KG1 (cell line): ENCODE data around the gene RGL1.
"Not testable (repeated sequence)": the region's sequence is repeated elsewhere in the genome, so short reads cannot be mapped to it uniquely, and the experiment has no call there.

Experiments
- DNase-seq: peaks from one replicate; lab custom pipeline; 2025; lab: John Stamatoyannopoulos, UW

The RGL1 gene

GRCh38 chr1:183804916-183805841 lies at the start of gene RGL1:
TSS of gene RGL1 (plus strand) at chr1:183805120. CDS start at chr1:183805298, 178 bp downstream.
- no peak for DNase-seq

DNA sequence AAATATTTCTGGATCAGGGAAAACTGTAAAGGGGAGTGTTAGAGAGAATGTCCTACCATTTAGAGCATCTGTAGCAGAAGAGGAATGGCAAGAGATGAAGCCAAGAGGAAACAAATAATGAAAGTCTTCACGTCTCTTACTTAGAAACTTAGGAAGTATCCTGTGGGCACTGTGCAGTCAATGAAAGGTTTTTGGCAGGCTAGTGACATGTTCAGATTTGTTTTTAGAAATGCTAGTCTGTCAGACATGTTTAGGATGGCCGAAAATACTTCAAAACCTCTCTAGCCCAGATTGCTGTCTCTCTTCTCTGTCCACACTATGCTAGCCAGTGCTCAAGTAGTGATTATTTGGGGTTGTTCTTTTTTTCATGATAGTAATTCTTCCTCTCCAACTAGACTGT lies 48.6 kb upstream of the RGL1 start:
- DNase-seq, result no peak

GRCh38 chr1:183757061-183757460 lies 47.9 kb upstream of the RGL1 start:
- DNase-seq, result no peak

DNA sequence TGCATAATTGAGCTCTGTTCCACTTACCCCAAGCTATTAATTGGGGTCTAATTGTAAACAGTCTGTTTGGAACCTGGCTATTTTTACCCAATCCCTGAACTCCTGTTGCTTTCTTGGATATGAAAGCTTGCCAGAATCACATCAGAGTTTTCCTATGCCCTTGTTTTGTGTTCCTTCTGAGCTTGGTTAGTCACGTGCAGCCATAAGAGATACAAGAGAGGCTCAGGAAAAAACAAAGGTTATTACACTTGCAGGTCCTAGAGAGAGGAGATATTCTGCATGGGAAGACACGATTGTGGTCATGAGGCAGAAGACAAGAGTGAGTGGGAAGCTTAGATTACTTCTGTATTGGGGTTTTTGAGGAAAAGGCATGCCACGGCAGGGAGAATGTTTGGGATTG lies 46.0 kb upstream of the RGL1 start:
- DNase-seq, result no peak

- no peak for DNase-seq
Measured at GRCh38 chr1:183760661-183761060, 44.3 kb upstream of the RGL1 start.

DNA sequence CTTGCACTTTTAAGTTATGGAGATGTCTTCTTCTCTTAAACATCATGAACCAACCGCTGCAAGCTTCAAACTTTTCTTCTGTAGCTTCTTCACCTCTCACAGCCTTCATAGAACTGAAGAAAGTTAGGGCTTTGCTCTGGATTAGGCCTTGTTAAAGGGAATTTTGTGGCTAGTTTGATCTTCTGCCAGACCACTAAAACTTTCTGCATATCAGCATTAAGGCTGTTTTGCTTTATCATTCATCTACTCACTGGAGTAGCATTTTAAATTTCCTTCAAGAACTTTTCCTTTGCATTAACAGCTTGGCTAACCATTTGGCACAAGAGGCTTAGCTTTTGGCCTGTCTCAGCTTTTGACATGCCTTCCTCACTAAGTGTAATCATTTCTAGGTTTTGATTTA lies 43.0 kb upstream of the RGL1 start:
- no peak for DNase-seq

GRCh38 chr1:183762856-183763255 lies 42.1 kb upstream of the RGL1 start:
- not testable (repeated sequence) for DNase-seq

- no peak for DNase-seq
Measured at GRCh38 chr1:183764981-183765380, 39.9 kb upstream of the RGL1 start.

DNA sequence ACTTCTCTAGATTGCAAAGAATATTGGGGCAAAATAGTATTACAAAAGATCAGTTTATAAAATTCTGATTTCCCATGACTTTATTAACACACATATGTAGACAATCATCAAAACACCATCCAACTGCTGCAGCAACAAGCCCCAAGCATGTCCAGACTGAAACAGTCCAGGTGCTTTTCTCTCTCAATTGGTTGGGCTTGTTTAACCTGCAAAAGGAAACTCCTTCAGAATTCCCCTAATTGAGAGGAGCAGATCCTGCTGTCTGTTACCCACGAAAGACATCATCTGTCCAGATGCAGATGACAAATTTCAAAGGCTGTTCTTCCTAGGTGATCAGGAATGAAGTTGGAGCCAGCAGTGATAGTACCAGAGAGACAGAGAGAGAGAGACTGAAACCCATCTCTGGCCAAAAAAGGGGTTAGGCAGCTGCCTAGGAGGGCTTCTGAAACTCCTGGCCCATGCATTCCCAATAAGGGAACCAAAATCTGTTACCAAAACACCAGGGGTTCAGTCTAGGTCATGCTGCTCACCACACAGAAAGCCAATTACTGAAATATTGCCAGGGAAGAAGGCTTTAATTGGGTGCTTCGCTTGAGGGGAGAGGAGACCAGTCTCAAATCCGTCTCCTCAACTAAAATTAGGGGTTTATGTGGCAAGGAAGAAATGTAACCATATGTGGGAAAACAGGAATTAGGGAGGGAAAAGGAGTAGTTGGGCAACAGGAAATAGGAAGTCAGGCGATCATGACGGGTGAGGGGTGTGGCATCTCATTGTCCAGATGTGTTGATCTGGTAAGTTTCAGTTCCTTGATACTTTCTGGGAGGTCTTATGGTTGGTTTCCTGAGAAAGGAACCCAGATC lies 34.7 kb upstream of the RGL1 start:
- no peak for DNase-seq

- DNase-seq, result no peak
Measured at GRCh38 chr1:183770816-183771128, 34.1 kb upstream of the RGL1 start.

- no peak for DNase-seq
Measured at GRCh38 chr1:183773482-183774274, 31.2 kb upstream of the RGL1 start.

DNA sequence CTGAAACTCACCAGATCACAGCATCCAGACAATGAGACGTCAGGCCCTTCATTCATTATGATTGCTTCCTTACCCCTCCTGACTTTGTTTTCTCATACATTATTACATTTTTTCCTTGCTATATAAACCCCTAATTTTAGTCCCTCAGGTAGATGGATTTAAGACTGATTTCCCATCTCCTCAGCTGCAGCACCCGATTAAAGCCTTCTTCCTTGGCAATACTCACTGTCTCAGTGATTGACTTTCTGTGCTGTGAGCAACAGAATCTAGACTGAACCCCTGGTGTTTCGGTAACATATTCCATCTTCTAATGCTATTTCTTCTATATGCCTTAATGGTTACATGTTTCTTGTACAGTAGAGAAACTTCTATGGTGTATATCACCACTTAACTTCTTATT lies 30.0 kb upstream of the RGL1 start:
- DNase-seq, result no peak

DNA sequence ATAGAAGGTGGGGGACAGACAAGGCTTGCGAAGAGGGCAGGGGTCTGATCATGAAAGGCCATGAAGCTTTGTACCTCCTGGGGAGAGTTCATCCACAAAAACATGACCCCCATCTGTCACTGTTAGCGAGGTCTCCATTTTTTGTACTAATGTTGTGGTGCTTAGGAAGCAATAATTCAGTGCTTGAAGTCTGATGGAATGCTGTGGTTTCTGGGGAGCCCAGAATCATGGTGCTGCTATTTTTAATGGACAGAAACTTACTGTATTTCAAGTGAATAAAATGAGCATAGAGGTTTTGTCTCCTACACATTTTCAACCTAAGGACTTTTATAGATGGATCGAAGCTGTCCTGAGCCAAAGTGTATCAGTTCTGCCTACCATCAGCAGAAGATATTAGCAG lies 28.2 kb upstream of the RGL1 start:
- no peak for DNase-seq

DNA sequence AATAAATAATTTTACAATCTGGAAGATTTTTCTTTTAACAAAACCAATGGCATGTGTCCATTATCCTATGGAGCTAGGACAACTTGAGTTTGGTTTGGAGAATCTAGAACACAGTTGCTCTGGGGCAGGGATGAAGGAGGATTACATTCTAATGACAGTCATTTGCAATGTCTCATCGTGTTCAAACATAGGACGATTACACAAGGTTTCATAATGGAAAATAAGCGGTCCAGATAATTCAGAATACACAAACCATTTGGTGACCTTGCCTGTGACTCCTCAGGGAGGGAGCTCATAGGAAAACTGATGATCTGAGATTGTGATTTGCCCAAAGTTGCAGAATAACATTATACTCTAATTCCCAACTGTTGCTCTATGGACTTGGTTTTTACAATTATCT lies 27.6 kb upstream of the RGL1 start:
- no peak for DNase-seq

DNA sequence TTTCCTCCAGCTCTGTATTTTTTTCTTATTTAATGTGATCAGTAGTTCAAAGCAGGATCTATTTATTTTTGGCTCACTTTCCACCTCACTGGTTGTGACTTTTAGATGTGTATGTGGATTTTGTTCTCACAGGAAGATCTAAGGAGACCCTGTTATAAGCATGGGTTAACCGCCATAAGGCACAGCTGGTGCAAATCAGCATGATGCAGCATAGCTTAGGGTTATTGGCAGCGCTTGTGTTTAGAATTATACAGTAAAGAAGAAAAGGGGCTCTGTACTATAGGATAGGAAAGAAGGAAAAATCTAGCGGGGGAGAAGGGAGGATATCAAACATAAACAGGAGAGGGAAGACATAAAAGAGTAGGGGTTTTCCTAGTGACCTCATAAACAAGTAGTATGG lies 26.9 kb upstream of the RGL1 start:
- DNase-seq, result no peak

DNA sequence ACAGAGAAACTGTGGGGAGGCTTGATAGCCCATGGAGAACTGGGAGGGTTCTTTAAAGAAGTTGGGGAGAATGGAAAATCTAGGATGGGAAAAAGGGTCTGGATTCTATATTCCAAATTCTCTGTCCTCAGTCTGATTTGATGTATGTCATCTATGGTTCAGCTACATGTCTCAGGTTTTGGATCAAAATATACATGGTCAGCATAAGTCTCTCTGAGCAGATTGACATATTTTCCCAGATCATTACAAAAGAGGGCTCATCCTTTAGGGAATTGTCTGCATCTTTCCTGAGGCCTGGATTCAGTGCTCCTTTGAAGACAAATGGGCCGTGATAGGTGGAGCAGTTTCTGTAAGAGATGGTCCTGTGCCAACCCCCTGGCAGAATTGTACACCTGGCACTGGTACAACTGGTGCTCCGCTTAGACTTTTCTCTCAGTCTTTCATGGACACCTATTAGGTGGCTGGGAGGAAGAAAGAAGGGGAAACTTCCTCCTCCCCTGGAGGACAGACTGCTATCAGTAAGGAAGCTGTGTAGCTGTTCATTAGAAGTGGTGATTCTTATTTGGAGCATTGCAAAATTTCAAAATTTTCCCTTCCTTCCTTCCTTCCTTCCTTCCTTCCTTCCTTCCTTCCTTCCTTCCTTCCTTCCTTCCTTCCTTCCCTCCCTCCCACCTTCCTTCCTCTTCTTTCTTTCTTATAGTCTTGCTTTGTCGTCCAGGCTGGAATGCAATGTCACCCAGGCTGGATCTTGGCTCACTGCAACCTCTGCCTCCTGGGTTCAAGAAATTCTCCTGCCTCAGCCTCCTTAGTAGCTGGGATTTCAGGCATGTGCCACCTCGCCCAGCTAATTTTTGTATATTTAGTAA lies 26.1 kb upstream of the RGL1 start:
- no peak for DNase-seq

DNA sequence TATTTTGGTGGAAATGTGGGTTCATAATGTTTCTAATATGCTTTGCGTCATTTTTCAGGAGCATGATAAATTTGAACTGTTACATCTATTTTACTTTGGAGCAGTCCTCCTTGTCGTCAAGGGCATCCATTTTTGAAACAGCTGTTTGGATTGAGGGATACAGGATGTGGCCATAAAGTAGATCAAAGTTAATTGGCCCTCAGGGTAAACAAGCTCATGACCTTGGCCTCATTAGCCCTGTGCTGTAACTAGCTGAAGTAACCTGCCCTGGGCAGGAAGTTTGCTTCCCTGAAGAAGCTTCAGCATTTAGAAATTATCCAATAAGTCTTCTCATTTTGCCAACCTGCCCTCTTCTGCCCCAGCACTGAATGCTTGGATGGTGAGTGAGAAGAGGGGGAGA lies 24.8 kb upstream of the RGL1 start:
- no peak for DNase-seq

- no peak for DNase-seq
Measured at GRCh38 chr1:183780757-183781156, 24.2 kb upstream of the RGL1 start.

DNA sequence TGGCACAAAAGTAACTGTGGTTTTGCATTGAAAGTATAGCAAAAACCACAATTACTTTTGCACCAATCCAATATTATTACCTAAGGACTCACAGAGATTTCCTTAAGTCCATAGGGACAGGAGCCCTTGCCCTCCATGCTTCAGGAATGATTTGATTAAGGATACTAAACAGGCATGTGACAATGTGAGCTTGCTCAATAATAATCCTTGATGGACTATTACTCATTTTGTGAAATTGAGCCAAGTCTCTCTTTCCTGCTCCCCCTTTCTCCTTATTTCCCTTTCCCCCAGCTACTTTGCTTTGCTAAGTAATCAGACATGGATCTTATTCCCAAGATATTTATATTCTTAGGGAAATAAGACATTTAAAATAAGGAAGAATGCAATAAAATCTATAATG lies 21.6 kb upstream of the RGL1 start:
- no peak for DNase-seq

DNA sequence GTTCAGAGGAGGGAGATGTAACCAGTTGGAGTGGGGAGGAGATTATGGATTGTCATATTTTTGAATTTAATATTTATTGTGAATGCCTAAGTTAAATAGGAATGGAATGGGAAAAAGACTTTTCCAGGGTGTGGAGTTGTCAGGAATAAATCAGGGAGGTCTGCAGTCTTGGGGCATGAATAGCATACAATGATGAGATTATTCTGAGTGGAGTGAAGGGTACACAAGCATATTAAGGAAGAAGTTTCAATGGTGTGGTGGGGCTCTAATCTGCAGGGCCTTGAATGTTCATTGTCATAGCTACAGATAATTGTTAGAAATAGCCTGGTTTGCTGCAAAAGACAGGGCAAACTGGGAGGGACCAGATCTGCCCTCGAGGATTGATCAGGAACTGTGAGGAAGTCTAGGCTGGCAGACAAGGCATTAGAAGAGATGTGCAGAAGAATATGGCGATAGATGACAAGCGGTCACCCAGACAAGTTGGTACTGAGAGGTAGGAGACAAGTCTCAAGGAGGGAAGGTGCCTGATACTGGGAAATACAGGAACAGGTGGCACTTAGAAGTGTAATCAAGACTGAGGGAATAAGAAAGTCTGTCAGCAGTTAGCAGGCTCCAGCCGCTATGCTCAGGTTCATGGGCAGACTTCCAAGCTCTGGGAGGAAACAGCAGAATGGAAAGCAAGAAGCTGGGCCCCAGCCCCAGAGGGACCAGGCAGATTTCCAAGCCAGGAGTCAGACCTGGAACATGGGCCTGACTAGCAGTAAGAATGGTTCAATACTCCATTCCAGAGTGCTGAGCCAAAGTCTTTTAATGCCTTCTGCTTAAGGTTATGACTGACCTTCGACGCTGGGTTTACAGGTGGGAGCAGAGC lies 20.9 kb upstream of the RGL1 start:
- no peak for DNase-seq
